Measurements from ENCODE around the gene VAV3.

The VAV3 gene

GRCh38 chr1:107625405-107626029 is 339.5 kb downstream of the VAV3 start:
- DNase-seq: no peak

GRCh38 chr1:107623431-107623830 is 341.5 kb downstream of the VAV3 start:
- DNase-seq: no peak

GRCh38 chr1:107622966-107623365 is 342.0 kb downstream of the VAV3 start:
- no peak for DNase-seq

GRCh38 chr1:107622535-107622934 is 342.4 kb downstream of the VAV3 start:
- no peak for DNase-seq

GRCh38 chr1:107620753-107621152 is 344.2 kb downstream of the VAV3 start:
- no peak for DNase-seq

- DNase-seq: no peak
These were observed 346.4 kb downstream of the VAV3 start for GRCh38 chr1:107618539-107618938.

- DNase-seq: peak in 1 of 5 experiments; percentile 7
These were observed 347.1 kb downstream of the VAV3 start for GRCh38 chr1:107617921-107618320.

GRCh38 chr1:107617456-107617855 is 347.5 kb downstream of the VAV3 start:
- no peak for DNase-seq

- DNase-seq: no peak
These were observed 355.2 kb downstream of the VAV3 start for GRCh38 chr1:107609808-107610207.

- DNase-seq: no peak
These were observed 360.2 kb downstream of the VAV3 start for GRCh38 chr1:107604825-107605224.

- DNase-seq: peak in 2 of 5 experiments; percentile 35 to 39
These were observed 364.3 kb downstream of the VAV3 start for GRCh38 chr1:107600607-107601160.

- DNase-seq: no peak
These were observed 365.8 kb downstream of the VAV3 start for GRCh38 chr1:107599220-107599619.

- DNase-seq: no peak
These were observed 367.7 kb downstream of the VAV3 start for GRCh38 chr1:107597290-107597689.

GRCh38 chr1:107594536-107594935 is 370.4 kb downstream of the VAV3 start:
- DNase-seq: no peak

- DNase-seq: peak in 1 of 5 experiments; percentile 63
These were observed 371.3 kb downstream of the VAV3 start for GRCh38 chr1:107593501-107594209.

GRCh38 chr1:107590900-107591622 is 373.9 kb downstream of the VAV3 start:
- no peak for DNase-seq

GRCh38 chr1:107590087-107590486 is 374.9 kb downstream of the VAV3 start:
- no peak for DNase-seq

- DNase-seq: no peak
These were observed 376.7 kb downstream of the VAV3 start for GRCh38 chr1:107588321-107588720.

- DNase-seq: no peak
These were observed 389.8 kb downstream of the VAV3 start for GRCh38 chr1:107575226-107575625.

GRCh38 chr1:107574044-107574443 is 390.9 kb downstream of the VAV3 start:
- DNase-seq: no peak

- DNase-seq: no peak
These were observed 392.2 kb downstream of the VAV3 start for GRCh38 chr1:107572674-107573211.

GRCh38 chr1:107570768-107571167 is 394.2 kb downstream of the VAV3 start:
- DNase-seq: no peak

- DNase-seq: no peak
These were observed 401.5 kb downstream of the VAV3 start for GRCh38 chr1:107563441-107563840.

Data from T-helper 2 cell (primary cell).